Esophagus muscularis mucosa (tissue), 4 donors: ENCODE data around the gene NUCB2. TPM values are rescaled to one million over a fixed set of nuclear protein-coding genes. Genes with fewer than 3 reads are reported as not detected.
A peak's percentile ranks its signal among the peaks of the same experiment; 100 is the strongest.

Experiments
- DNase-seq: peaks from one replicate; pipeline ENCODE4 v3.0.0-alpha.2; 2017; ENCODE audit errors: extremely low spot score
- H3K27ac ChIP-seq, 4 donors: fragments of 200-600 bp; sonication (generic); replicated peaks in 1 of 4; 1 replicate in 3 of 4; 2 replicates in 1 of 4; pipeline ENCODE4 v1.5.1; 2016 to 2019; ENCODE audit warnings: mild to moderate bottlenecking in 1 of 4
- H3K27me3 ChIP-seq, 4 donors: fragments of 200-600 bp; sonication (generic); one replicate each; pipeline versions ENCODE4 v1.5.1 to v1.6.0; 2016 to 2019
- H3K36me3 ChIP-seq, 4 donors: fragments of 200-600 bp; sonication (generic); one replicate each; pipeline ENCODE4 v1.5.1; 2016 to 2019
- H3K4me1 ChIP-seq, 4 donors: fragments of 200-600 bp; sonication (generic); one replicate each; pipeline ENCODE4 v1.5.1; 2016 to 2019
- H3K4me3 ChIP-seq, 4 donors: fragments of 200-600 bp; sonication (generic); 1 replicate in 2 of 4; 2 replicates in 2 of 4; pipeline ENCODE4 v1.5.1; 2016 to 2019; ENCODE audit warnings: mild to moderate bottlenecking in 4 of 4, moderate library complexity in 1 of 4
- H3K9me3 ChIP-seq, 4 donors: fragments of 200-600 bp; sonication (generic); 1 replicate in 3 of 4; 2 replicates in 1 of 4; pipeline ENCODE4 v1.5.1; 2016 to 2019
- CTCF ChIP-seq, 3 experiments: fragments of 200-600 bp in 2 of 3; fragments of 450-650 bp in 1 of 3; sonication (generic) in 2 of 3; IDR thresholded peaks; one replicate each; pipeline ENCODE4 v1.5.1; 2017 to 2019; ENCODE audit warnings: antibody characterized with exemption in 3 of 3, mild to moderate bottlenecking in 2 of 3, moderate library complexity in 1 of 3
- EP300 ChIP-seq: sonication (generic); formaldehyde crosslinking; IDR thresholded peaks from one replicate; pipeline ENCODE4 v1.6.1; 2017; ENCODE audit warnings: antibody characterized with exemption
- POLR2A ChIP-seq: fragments of 450-650 bp; IDR thresholded peaks from one replicate; pipeline ENCODE4 v1.6.1; 2017; ENCODE audit warnings: antibody characterized with exemption, moderate library complexity, mild to moderate bottlenecking, low read depth
- POLR2AphosphoS5 ChIP-seq, 2 donors: sonication (generic); formaldehyde crosslinking; IDR thresholded peaks; one replicate each; pipeline ENCODE4 v1.6.1; 2017; ENCODE audit warnings: antibody characterized with exemption in 2 of 2
- WGBS: methylation state at CpG from one replicate; pipeline ENCODE4 v1.1.5; 2018; 5-methylcytosine and 5-hydroxymethylcytosine counted together
- intact Hi-C: fragments of 100-400 bp; cut with DNase I; formaldehyde crosslinking; loops from one replicate; pipeline ENCODE4 v1.15.1; 2023
- total RNA-seq, 4 donors: library from RNA; depleted of rRNA; stranded (reverse); fragments of >200 nt; gene quantifications; one replicate each; pipeline versions ENCODE4 v1.1.0 to v1.2.1, GENCODE V29; 2016

NUCB2 gene
- total RNA-seq, 4 donors from 2014 or later = 34.3 to 43.8 (median 42.6) TPM

- Histone ChIP-seq H3K27ac (no peak overlapping the region), H3K9me3 (no peaks in the 10 kb centered on the region), H3K27me3 (no peaks in the 10 kb centered on the region), H3K4me1 (no peaks in the 10 kb centered on the region), H3K4me3 (no peak overlapping the region), H3K36me3 (no peaks in the 10 kb centered on the region)
- TF ChIP-seq EP300 = no peak
- no peak for TF ChIP-seq POLR2AphosphoS5 (IDR thresholded peaks at IDR 0.05)
- no peak for TF ChIP-seq CTCF (IDR thresholded peaks at IDR 0.05)
- no peak for TF ChIP-seq POLR2A
- WGBS = 97% methylated on average over 2 of the region's 2 CpGs
- no peak for DNase-seq
- intact Hi-C loops = no loop called here
These were observed 66.7 kb downstream of the NUCB2 start for GRCh38 chr11:17343257-17343656.

GRCh38 chr11:17343907-17344306 lies 67.4 kb downstream of the NUCB2 start:
- H3K4me1 ChIP-seq = no peaks in the 10 kb centered on the region
- intact Hi-C loops = no loop called here
- TF ChIP-seq POLR2A (no peak), EP300 (no peak)
- 52% methylated on average over 1 of the region's 1 CpG for WGBS
- H3K36me3 ChIP-seq = no peaks in the 10 kb centered on the region
- no peaks in the 10 kb centered on the region for H3K27me3 ChIP-seq
- no peak for DNase-seq
- no peak overlapping the region for H3K4me3 ChIP-seq
- no peak overlapping the region for H3K27ac ChIP-seq
- no peaks in the 10 kb centered on the region for H3K9me3 ChIP-seq

- Histone ChIP-seq H3K4me1 (peaks cover 8 to 16% (median 14%) of the 10 kb centered on the region in 4 donors), H3K9me3 (no peaks in the 10 kb centered on the region), H3K27ac (no peak overlapping the region), H3K4me3 (no peak overlapping the region), H3K27me3 (no peaks in the 10 kb centered on the region), H3K36me3 (no peaks in the 10 kb centered on the region)
- no peak for DNase-seq
- no peak for TF ChIP-seq POLR2AphosphoS5 (IDR thresholded peaks at IDR 0.05)
- no peak for TF ChIP-seq POLR2A
- TF ChIP-seq EP300 = no peak
- no peak for TF ChIP-seq CTCF (IDR thresholded peaks at IDR 0.05)
- intact Hi-C loops = no loop called here
- WGBS = 66% methylated on average over 1 of the region's 1 CpG
These were observed 71.1 kb downstream of the NUCB2 start for GRCh38 chr11:17347676-17348075.

- WGBS = 95% methylated on average over 7 of the region's 7 CpGs
- H3K4me3 ChIP-seq = peak overlapping the region in 2 of 4 donors; percentile 76 to 85
- no peaks in the 10 kb centered on the region for H3K36me3 ChIP-seq
- no peaks in the 10 kb centered on the region for H3K9me3 ChIP-seq
- H3K4me1 ChIP-seq = peaks cover 13 to 34% (median 23%) of the 10 kb centered on the region in 4 donors
- intact Hi-C loops = no loop called here
- no peaks in the 10 kb centered on the region for H3K27me3 ChIP-seq
- no peak overlapping the region for H3K27ac ChIP-seq
- DNase-seq = no peak
- no peak for TF ChIP-seq EP300
- TF ChIP-seq CTCF (IDR thresholded peaks at IDR 0.05) = no peak
- TF ChIP-seq POLR2A = no peak
- TF ChIP-seq POLR2AphosphoS5 (IDR thresholded peaks at IDR 0.05) = no peak
These were observed 74.1 kb downstream of the NUCB2 start for GRCh38 chr11:17350455-17351171.

- peak overlapping the region; percentile 82 to 94 (median 88) for H3K27ac ChIP-seq
- H3K27me3 ChIP-seq = no peaks in the 10 kb centered on the region
- 27% methylated on average over 12 of the region's 12 CpGs for WGBS
- peaks cover 13 to 34% (median 23%) of the 10 kb centered on the region in 4 donors for H3K4me1 ChIP-seq
- H3K4me3 ChIP-seq = peak overlapping the region; percentile 58 to 85 (median 72)
- H3K36me3 ChIP-seq = no peaks in the 10 kb centered on the region
- TF ChIP-seq CTCF (IDR thresholded peaks at IDR 0.05) = peak in 2 of 3 experiments; percentile 5 to 29
- no peak for TF ChIP-seq POLR2A
- no peak for TF ChIP-seq POLR2AphosphoS5 (IDR thresholded peaks at IDR 0.05)
- no peak for DNase-seq
- no peaks in the 10 kb centered on the region for H3K9me3 ChIP-seq
- intact Hi-C loops = no loop called here
These were observed 74.6 kb downstream of the NUCB2 start for GRCh38 chr11:17351172-17351509.
